Cardiac fibroblast (primary cell): ENCODE data around the gene GARNL3.

Experiments
- DNase-seq, 2 donors: peaks; one replicate each; pipeline versions ENCODE4 v3.0.0 to v3.0.0-alpha.2; 2010; ENCODE audit warnings: low read depth in 2 of 2
- H3K4me3 ChIP-seq, 2 donors: replicated peaks in 1 of 2; 1 replicate in 1 of 2; 2 replicates in 1 of 2; pipeline ENCODE4 v1.5.1; 2011; ENCODE audit warnings: low read depth in 2 of 2, low read length in 2 of 2, mild to moderate bottlenecking in 2 of 2, moderate library complexity in 1 of 2
- TF ChIP-seq, protein P1 (sequence below): IDR thresholded peaks from one replicate; pipeline ENCODE4 v1.5.1; 2011; ENCODE audit warnings: low read depth, mild to moderate bottlenecking, low read length, inconsistent platforms

GARNL3 gene

DNA sequence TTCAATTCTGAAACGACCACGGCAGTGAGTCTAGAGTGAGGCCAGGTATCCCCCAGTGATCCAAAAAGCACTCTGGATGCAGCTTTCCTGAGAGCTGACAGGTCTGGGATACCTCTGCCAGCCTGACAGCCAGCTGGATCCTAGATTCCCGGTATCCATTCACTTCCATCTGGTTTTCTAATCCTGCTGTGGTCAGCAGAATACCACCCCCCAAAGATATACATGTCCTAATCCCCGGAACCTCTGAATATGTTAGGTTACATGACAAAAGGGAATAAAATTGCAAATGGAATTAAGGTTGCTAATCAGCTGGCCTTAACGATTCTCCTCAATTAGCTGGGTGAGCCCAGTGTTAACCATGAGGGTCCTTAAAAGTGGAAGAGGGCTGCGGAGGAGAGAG, 158.2 kb downstream of the GARNL3 start:
- H3K4me3 ChIP-seq: peak overlapping the region; percentile 90 to 96
- DNase-seq: no peak
- TF ChIP-seq, protein P1, sequence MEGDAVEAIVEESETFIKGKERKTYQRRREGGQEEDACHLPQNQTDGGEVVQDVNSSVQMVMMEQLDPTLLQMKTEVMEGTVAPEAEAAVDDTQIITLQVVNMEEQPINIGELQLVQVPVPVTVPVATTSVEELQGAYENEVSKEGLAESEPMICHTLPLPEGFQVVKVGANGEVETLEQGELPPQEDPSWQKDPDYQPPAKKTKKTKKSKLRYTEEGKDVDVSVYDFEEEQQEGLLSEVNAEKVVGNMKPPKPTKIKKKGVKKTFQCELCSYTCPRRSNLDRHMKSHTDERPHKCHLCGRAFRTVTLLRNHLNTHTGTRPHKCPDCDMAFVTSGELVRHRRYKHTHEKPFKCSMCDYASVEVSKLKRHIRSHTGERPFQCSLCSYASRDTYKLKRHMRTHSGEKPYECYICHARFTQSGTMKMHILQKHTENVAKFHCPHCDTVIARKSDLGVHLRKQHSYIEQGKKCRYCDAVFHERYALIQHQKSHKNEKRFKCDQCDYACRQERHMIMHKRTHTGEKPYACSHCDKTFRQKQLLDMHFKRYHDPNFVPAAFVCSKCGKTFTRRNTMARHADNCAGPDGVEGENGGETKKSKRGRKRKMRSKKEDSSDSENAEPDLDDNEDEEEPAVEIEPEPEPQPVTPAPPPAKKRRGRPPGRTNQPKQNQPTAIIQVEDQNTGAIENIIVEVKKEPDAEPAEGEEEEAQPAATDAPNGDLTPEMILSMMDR: no peak

DNA sequence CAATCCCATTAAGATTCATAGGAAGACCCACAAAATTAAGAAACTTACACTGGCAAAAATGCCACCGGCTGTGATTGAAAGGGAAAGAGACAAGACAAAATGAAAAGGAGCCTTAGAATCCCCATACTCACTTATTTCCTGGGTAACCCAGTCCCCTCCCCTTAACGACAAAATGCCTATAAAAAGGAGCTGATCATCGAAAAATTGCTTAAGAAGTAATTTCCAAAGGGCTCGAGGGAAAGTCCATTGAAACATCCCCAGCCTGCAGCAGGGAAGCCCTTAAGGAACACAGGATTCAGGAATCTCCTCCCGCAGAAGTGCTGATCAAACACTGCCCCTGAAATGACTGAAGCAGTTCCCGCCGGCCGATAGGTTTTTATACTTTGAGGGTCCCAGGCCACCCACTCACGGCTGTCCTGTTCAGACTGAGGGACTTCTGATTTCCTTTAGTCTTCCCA, 158.9 kb downstream of the GARNL3 start:
- TF ChIP-seq, protein P1: no peak

DNA sequence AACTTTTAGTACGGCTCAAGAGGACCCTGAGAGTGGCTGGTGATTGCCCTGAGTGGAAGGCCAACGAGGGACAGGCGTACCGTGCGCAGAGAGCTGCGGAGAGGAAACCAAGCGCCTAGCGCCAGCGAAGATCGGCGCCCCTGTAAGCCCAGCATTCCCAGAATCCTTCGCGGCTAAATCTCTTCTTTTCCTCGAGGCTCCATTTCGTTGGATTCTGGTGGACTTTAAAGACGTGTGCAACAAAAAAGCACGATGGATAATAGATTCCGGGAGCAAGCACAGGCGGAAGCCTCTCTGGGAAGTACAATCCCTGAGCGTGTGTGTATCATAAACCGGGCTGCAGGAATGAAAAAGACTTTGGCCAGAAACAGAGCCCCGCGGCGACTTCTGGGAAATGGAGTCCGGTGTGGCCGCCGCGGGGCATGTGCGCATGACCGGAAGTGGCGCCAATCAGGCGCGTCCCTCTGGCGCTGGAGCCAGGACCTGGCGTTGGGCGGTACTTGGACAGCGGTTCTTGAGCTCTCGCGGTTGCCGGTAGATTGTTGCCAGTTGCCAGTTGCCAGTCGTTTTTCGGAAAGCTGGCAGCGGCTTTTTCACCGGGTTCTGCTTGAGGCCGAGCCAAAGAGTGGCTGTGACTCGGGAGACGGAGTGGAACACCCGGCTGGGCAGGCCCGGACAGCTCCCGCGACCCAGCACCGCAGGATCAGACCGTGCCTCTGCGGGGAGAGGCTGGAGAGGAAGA, 159.5 kb downstream of the GARNL3 start, which contains the start of gene ZNF79:
Gene ZNF79, plus strand, starts transcription at position 449 of the 742 bp plus-strand sequence. CDS start 406 bp downstream, outside the sequence.
- TF ChIP-seq, protein P1: no peak
- DNase-seq: peak; percentile 93
- peak within 1 kb of the TSS; percentile 90 to 96 for H3K4me3 ChIP-seq

More for the DNA sequence above, 158.9 kb downstream of the GARNL3 start:
- H3K4me3 ChIP-seq: peak overlapping the region; percentile 90 to 96
- no peak for DNase-seq

DNA sequence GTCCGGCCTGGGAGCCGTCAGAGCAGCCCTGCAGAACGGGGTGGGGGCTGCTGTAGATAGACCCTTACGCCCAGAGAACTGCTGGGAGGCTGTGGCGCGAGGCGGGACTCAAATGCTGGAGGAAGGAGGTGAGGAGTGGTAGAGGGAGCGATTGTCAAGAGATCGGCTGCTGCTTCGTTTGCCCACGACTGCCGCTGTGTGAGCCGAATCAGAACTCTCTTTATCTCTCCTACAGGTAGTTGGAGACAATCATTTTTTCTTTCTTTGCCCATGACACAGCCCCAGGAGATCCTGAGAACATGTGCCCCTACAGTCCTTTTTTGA, 160.1 kb downstream of the GARNL3 start:
- TF ChIP-seq, protein P1: no peak
- DNase-seq: no peak
- peak overlapping the region; percentile 90 to 96 for H3K4me3 ChIP-seq

DNA sequence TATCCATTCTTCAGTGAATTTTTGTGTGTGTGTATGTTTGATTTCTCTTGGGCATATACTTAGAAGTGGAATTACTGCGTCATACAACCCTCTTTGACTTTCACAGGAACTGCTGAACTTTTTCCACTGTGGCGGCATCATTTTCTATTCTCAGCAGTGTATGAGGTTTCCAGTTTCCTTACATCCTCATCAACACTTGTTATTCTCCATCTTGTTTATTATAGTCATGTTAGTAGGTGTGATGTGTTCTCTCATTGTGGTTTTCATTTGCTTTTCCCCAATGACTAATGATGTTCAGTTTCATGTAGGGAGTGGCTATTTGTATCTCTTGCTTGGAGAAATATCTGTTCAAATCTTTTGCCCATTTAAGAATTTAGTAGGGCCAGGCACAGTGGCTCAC, 162.2 kb downstream of the GARNL3 start:
- no peak overlapping the region for H3K4me3 ChIP-seq
- DNase-seq: no peak
- TF ChIP-seq, protein P1: no peak

DNA sequence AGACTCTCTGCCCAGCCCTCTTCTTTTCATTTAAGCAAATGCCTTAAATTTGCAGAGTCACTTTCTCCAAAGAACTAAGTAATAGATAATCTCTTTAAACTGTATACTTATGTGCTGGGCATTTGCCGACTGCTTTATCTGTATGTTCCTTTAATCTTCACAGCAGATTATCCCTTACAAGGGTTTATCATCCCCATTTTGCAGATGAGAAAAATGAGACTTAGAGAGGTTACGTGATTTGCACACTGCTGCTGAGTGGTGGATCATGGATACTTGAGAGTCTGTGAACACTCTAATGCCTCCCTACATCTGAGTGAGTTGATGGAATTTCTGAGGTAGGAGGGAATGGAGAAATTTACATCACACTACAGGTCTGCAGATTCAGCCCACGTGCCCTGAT, 163.8 kb downstream of the GARNL3 start:
- TF ChIP-seq, protein P1: no peak
- no peak overlapping the region for H3K4me3 ChIP-seq
- no peak for DNase-seq
